Mammary epithelial cell (primary cell): Measurements from ENCODE around the gene CEACAM3.

ENCODE experiments used
- EZH2 ChIP-seq: IDR thresholded peaks from 2 replicates; pipeline ENCODE4 v1.6.1; 2012; ENCODE audit warnings: low read length, inconsistent platforms, borderline replicate concordance
- TF ChIP-seq, protein P1 (sequence below), 2 donors: IDR thresholded peaks in 1 of 2; conservative IDR thresholded peaks in 1 of 2; 2 replicates each; pipeline ENCODE4 v1.5.1; 2011 to 2012; ENCODE audit warnings: inconsistent platforms in 2 of 2, low read length in 2 of 2, mild to moderate bottlenecking in 2 of 2, control low read depth in 1 of 2, low read depth in 1 of 2; ENCODE audit not compliant: insufficient read depth in 1 of 2; ENCODE audit errors: extremely low read depth in 1 of 2

DNA sequence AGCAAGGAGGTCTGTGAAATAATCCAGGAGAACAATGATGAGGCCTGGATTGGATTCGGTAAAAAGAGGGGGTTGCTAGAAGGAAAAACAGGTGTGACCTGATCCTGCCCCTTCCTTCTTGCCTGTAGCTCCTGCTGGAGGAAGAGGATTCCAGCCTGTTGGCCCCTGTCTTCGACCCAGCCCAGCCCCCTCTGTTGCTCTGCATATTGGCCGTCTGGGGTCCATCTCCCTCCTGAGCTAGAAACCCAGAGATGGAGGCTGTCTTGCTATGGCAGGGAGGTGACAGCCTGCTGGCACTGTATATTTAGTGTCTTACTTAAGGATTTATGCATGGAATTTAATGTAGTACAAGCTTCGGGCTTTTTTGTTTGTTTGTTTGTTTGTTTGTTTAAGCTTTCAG, 55.1 kb downstream of the CEACAM3 start:
- no peak for TF ChIP-seq EZH2
- TF ChIP-seq, protein P1, sequence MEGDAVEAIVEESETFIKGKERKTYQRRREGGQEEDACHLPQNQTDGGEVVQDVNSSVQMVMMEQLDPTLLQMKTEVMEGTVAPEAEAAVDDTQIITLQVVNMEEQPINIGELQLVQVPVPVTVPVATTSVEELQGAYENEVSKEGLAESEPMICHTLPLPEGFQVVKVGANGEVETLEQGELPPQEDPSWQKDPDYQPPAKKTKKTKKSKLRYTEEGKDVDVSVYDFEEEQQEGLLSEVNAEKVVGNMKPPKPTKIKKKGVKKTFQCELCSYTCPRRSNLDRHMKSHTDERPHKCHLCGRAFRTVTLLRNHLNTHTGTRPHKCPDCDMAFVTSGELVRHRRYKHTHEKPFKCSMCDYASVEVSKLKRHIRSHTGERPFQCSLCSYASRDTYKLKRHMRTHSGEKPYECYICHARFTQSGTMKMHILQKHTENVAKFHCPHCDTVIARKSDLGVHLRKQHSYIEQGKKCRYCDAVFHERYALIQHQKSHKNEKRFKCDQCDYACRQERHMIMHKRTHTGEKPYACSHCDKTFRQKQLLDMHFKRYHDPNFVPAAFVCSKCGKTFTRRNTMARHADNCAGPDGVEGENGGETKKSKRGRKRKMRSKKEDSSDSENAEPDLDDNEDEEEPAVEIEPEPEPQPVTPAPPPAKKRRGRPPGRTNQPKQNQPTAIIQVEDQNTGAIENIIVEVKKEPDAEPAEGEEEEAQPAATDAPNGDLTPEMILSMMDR (conservative IDR thresholded peaks at IDR 0.05 in 1 of 2, IDR thresholded peaks at IDR 0.05 in 1 of 2; ENCODE audit: extremely low read depth in 1 of 2, insufficient read depth in 1 of 2, low read depth in 1 of 2, low read length in 2 of 2), result no peak
